Measurements from ENCODE around the gene PIK3R3. TPM values are rescaled to one million over a fixed set of nuclear protein-coding genes. Genes with fewer than 3 reads are reported as not detected.

PIK3R3 gene
- total and polyA plus RNA-seq, 7 donors = 6.7 to 24.2 (median 17.4) TPM

GRCh38 chr1:46003315-46003714, 129.1 kb downstream of the PIK3R3 start:
- Histone ChIP-seq H3K9me3 (no peaks in the 10 kb centered on the region), H3K36me3 (ENCODE audit: insufficient read depth in 1 of 2, low read depth in 1 of 2) (peaks cover 6 to 97% of the 10 kb centered on the region in 2 donors), H3K27me3 (ENCODE audit: insufficient read depth in 3 of 3, low read length in 2 of 3) (no peaks in the 10 kb centered on the region), H3K27ac (no peak overlapping the region), H3K4me1 (no peaks in the 10 kb centered on the region), H3K4me3 (no peak overlapping the region)
- DNase-seq = peak in 1 of 2 donors; percentile 57
- 80 to 85% (median 83%) methylated on average over 5 of the region's 5 CpGs for WGBS, 3 donors
- intact Hi-C loops (cut with DNase I) = no loop called here
- peak in 2 of 4 donors; percentile 32 to 33 for ATAC-seq
- TF ChIP-seq, protein P1, sequence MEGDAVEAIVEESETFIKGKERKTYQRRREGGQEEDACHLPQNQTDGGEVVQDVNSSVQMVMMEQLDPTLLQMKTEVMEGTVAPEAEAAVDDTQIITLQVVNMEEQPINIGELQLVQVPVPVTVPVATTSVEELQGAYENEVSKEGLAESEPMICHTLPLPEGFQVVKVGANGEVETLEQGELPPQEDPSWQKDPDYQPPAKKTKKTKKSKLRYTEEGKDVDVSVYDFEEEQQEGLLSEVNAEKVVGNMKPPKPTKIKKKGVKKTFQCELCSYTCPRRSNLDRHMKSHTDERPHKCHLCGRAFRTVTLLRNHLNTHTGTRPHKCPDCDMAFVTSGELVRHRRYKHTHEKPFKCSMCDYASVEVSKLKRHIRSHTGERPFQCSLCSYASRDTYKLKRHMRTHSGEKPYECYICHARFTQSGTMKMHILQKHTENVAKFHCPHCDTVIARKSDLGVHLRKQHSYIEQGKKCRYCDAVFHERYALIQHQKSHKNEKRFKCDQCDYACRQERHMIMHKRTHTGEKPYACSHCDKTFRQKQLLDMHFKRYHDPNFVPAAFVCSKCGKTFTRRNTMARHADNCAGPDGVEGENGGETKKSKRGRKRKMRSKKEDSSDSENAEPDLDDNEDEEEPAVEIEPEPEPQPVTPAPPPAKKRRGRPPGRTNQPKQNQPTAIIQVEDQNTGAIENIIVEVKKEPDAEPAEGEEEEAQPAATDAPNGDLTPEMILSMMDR (IDR thresholded peaks at IDR 0.05) = no peak

- DNase-seq (no peak), ATAC-seq (no peak)
- 97 to 100% (median 99%) methylated on average over 3 of the region's 3 CpGs for WGBS, 3 donors
- Histone ChIP-seq H3K4me3 (no peak overlapping the region), H3K36me3 (ENCODE audit: insufficient read depth in 1 of 2, low read depth in 1 of 2) (peaks cover 6 to 97% of the 10 kb centered on the region in 2 donors), H3K27me3 (ENCODE audit: insufficient read depth in 3 of 3, low read length in 2 of 3) (no peaks in the 10 kb centered on the region), H3K9me3 (no peaks in the 10 kb centered on the region), H3K27ac (no peak overlapping the region), H3K4me1 (no peaks in the 10 kb centered on the region)
- intact Hi-C loops (cut with DNase I) = no loop called here
- TF ChIP-seq, protein P1 (IDR thresholded peaks at IDR 0.05) = no peak
Observed at GRCh38 chr1:46002551-46003150, 129.8 kb downstream of the PIK3R3 start.

DNA sequence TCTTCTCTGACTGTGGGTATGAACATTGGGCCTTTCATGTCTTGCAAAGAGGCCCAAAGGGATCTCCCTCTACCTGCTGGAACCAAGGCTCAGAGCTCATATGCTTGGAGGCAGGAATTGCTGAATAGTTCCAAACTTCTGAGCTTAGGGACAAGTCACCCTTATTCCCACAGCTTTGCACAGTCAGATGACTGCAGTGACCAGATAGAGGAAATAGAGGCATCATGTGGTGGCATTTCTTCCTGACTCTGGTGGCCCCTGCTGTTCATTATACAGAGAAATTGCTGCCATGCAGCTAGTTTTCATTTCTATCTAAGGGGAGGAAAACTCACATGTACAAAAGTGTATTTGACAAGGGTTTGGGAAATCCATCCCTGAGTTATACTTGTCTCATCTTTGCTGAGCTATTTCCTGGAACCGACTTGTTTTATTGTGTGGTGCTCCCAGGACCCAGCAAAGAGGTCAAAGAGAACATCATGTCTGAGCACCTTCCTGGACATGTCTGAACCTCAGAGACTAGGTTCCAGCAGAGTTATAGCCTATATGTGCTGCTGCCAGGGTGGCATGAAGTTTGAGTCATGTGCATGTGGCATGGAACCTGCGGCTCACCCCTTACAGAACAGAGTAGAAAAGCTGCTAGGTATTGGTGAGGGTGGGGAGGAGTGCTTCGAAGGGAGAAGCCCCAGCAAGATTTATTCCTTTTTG, 131.2 kb downstream of the PIK3R3 start:
- H3K27me3 ChIP-seq (ENCODE audit: insufficient read depth in 3 of 3, low read length in 2 of 3) = no peaks in the 10 kb centered on the region
- no peak for ATAC-seq
- H3K27ac ChIP-seq = no peak overlapping the region
- H3K9me3 ChIP-seq = no peaks in the 10 kb centered on the region
- no peak for DNase-seq
- peaks cover 12 to 88% of the 10 kb centered on the region in 2 donors for H3K36me3 ChIP-seq (ENCODE audit: insufficient read depth in 1 of 2, low read depth in 1 of 2)
- H3K4me1 ChIP-seq = no peaks in the 10 kb centered on the region
- no peak overlapping the region for H3K4me3 ChIP-seq
- intact Hi-C loops (cut with DNase I) = no loop called here
- 86 to 91% (median 88%) methylated on average over 3 of the region's 3 CpGs for WGBS, 3 donors
- TF ChIP-seq, protein P1 (IDR thresholded peaks at IDR 0.05) = no peak

GRCh38 chr1:45999507-45999906, 132.9 kb downstream of the PIK3R3 start:
- no peaks in the 10 kb centered on the region for H3K9me3 ChIP-seq
- no peak for DNase-seq
- TF ChIP-seq, protein P1 (IDR thresholded peaks at IDR 0.05) = no peak
- no peaks in the 10 kb centered on the region for H3K27me3 ChIP-seq (ENCODE audit: insufficient read depth in 3 of 3, low read length in 2 of 3)
- ATAC-seq = peak in 2 of 4 donors; percentile 21 to 34
- H3K36me3 ChIP-seq (ENCODE audit: insufficient read depth in 1 of 2, low read depth in 1 of 2) = peaks cover 15 to 71% of the 10 kb centered on the region in 2 donors
- peak overlapping the region; percentile 7 for H3K27ac ChIP-seq
- peaks cover 7% of the 10 kb centered on the region for H3K4me1 ChIP-seq
- no peak overlapping the region for H3K4me3 ChIP-seq
- WGBS, 3 donors = 97 to 98% (median 98%) methylated on average over 2 of the region's 2 CpGs
- intact Hi-C loops (cut with DNase I) = no loop called here

Data from psoas muscle (tissue), 8 donors.